Right cardiac atrium (tissue), 5 donors: ENCODE data around the gene HOXD13. TPM values are rescaled to one million over a fixed set of nuclear protein-coding genes. Genes with fewer than 3 reads are reported as not detected.

Experiments
- ATAC-seq, 2 donors: fragments of 200-7000 bp; cut with Tn5 transposase; one replicate each; pipeline versions ENCODE4 v1.8.0 to v1.9.1; 2020; ENCODE audit warnings: moderate library complexity in 2 of 2, mild to moderate bottlenecking in 1 of 2
- DNase-seq, 3 donors: peaks; one replicate each; pipeline ENCODE4 v3.0.0-alpha.2; 2020
- H3K27ac ChIP-seq: one replicate; pipeline ENCODE4 v1.5.1; 2013; ENCODE audit warnings: mild to moderate bottlenecking, low read length, control low read depth, moderate library complexity
- H3K27me3 ChIP-seq: one replicate; pipeline ENCODE4 v1.6.1; 2013; ENCODE audit not compliant: control insufficient read depth, insufficient read depth
- H3K4me1 ChIP-seq: one replicate; pipeline ENCODE4 v1.6.1; 2013; ENCODE audit warnings: low read length; ENCODE audit not compliant: control insufficient read depth, insufficient read depth
- H3K4me3 ChIP-seq: one replicate; pipeline ENCODE4 v1.5.1; 2013; ENCODE audit warnings: low read length, control low read depth
- H3K9me3 ChIP-seq: one replicate; pipeline ENCODE4 v1.6.1; 2013; ENCODE audit warnings: low read length; ENCODE audit not compliant: control insufficient read depth
- WGBS: extraction: QIAGEN DNeasy Blood & Tissue Kit; methylation state at CpG from one replicate; pipeline ENCODE4 v1.1.7; 2013; 5-methylcytosine and 5-hydroxymethylcytosine counted together
- intact Hi-C, 4 donors: fragments of 100-400 bp; cut with DNase I; formaldehyde crosslinking; loops; one replicate each; pipeline versions ENCODE4 v1.11.0 to v1.14.0; 2022 to 2023
- polyA plus RNA-seq: library from polyadenylated mRNA; stranded (reverse); fragments of 200-250 nt; gene quantifications from one replicate; pipeline ENCODE4 v1.2.3, GENCODE V29; 2013
- total RNA-seq, 4 donors: library from RNA; stranded (reverse); fragmentation: NEBNext Ultra II Directional; extraction: Animal tissue kit (Norgen Biotek cat#: 25700); gene quantifications; one replicate each; pipeline ENCODE4 v1.2.1, GENCODE V29; 2021
- donor health status: healthy with polysubstance abuse.
- donor health status: DM: no; HTN: yes; CAD: no.
- donor health status: DM: no; HTN: no; CAD: no.
- donor health status: DM: no; HTN: yes; CAD: no; lungs with severe emphysema.
- donor health status: DM: yes; HTN: yes; CAD: no.

The HOXD13 gene
- total and polyA plus RNA-seq, 5 donors: not detected

DNA sequence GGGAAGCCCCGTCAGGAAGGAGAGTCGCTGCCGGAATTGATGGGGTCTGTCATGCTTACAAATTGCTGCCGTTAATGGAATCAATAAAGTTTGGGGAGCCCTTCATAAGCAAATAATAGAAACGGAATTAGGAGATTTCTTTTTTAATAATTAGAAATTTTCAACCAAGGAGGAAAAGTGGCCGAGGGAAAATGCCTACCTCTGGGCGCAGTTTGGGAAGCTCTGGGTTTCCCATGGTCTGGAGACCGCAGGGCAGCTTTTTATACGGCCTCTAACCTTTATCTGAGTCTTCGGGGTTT, 10.0 kb upstream of the HOXD13 start:
- Histone ChIP-seq H3K27ac (no peak overlapping the region), H3K4me1 (peaks cover 2% of the 10 kb centered on the region), H3K9me3 (no peaks in the 10 kb centered on the region), H3K4me3 (no peak overlapping the region), H3K27me3 (no peaks in the 10 kb centered on the region)
- no peak for DNase-seq
- 6% methylated on average over 10 of the region's 10 CpGs for WGBS
- intact Hi-C loops: no loop called here
- ATAC-seq: no peak

DNA sequence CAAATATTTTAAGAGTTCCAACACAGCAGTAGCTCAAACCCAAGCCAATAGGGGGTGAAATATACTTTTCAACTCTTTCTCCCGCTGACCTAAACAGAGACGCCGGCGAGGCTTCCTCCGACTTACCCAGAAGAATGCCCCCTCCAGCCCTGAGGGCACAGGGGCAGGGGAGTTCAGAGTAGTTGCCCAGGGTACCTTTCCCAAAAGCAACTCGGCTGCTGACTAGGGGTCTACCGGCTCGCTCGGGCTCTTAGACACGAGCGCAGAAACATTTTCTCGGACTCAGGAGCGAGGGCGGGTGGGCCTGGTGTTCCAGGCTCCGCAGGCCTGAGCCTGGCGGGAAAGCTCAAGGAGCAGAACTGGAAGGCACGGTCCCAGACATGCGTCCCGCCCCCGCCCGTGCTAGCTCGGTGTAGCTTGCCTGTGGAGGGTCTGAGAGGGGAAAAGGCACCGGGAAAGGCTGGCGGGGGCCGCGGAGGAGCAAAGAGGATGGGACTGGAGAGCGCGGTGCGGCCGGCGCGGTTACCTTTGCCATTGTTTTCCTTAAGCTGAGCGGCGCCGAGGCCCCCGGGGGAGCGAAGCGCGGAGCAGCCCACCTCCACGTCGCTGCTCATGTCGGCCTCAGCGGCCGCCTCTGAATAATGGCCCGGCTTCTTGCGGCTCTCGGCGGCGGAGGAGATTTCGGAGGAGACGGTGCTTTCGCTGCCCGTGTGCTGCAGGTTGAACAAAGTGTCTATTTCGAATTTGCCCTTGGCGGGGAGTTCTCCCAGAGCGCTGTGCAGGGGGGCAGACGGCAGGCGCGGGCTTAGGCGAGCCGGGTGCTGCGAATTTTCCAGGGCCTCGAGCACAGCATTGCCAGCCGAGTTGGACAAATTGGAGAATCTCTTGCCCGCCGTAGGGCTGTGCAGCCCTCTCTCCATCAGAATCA, 9.4 kb upstream of the HOXD13 start:
- peaks cover 2% of the 10 kb centered on the region for H3K4me1 ChIP-seq
- ATAC-seq (no peak), DNase-seq (no peak)
- H3K4me3 ChIP-seq: no peak overlapping the region
- H3K27ac ChIP-seq: no peak overlapping the region
- H3K9me3 ChIP-seq: no peaks in the 10 kb centered on the region
- no peaks in the 10 kb centered on the region for H3K27me3 ChIP-seq
- 4% methylated on average over 66 of the region's 66 CpGs for WGBS
- intact Hi-C loops: no loop called here

DNA sequence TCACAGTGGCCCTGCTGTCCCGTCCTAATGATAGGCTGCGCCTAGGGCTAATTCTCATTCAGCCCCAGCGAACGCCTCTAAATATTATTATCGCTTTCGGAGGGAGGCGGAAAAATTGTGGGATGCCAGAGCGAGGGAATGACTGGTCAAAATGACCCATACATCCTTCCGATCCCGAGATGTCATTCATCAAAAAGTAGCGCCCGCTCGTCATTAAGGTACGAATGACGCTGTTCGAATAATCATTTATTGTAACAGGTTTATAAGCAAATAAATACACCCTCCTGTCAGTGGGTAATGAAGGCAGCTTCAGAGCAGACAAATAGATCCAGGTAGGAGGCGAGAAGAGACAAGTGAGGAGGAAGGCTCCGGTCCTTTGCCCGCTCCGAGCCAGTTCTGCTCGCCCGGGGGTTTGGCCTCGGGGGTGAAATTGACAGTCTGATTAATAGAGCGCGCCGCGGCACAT, 8.7 kb upstream of the HOXD13 start, which contains the start of gene EVX2:
TSS of gene EVX2 (minus strand) at position 167 of the 466 bp plus-strand sequence. CDS start 186 bp downstream, outside the sequence.
- Histone ChIP-seq H3K9me3 (no peaks in the 10 kb centered on the region), H3K4me1 (peaks cover 2% of the 10 kb centered on the region), H3K27ac (no peak within 1 kb of the TSS), H3K27me3 (no peaks in the 10 kb centered on the region), H3K4me3 (no peak within 1 kb of the TSS)
- intact Hi-C loops: no loop called here
- ATAC-seq (no peak), DNase-seq (no peak)
- WGBS: 10% methylated on average over 27 of the region's 27 CpGs

DNA sequence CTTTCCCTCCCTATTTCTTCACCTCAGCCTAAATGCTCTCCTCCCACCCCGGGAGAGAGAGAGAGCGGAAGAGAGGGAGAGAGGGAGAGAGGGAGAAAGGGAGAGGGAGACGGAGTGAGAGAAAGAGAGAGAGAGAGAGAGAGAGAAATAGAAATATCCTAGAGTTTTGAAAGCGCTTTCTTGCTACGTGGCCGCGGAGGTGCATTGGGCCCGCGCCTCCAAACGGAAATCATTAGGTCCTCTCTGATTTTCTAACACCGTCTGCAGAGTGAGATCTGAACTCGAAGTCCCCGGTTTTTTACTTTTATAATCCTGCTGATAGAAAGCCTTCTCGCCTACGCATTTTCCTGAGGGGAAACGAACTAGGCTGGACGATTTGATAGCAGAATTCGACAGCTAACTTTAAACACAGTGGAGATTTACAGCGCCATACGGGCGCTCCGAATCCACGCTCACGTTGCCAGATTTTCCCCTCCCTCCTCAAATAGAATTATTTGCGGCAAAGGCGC, 7.9 kb upstream of the HOXD13 start:
- Histone ChIP-seq H3K4me3 (no peak overlapping the region), H3K4me1 (no peaks in the 10 kb centered on the region), H3K27ac (no peak overlapping the region), H3K27me3 (no peaks in the 10 kb centered on the region), H3K9me3 (no peaks in the 10 kb centered on the region)
- WGBS: 3% methylated on average over 26 of the region's 26 CpGs
- ATAC-seq (no peak), DNase-seq (no peak)
- intact Hi-C loops: loop anchor here in 1 of 4 donors (5.0 kb wide), 2 partner anchors 397 to 722 kb away; no protein-coding TSS in a partner anchor

DNA sequence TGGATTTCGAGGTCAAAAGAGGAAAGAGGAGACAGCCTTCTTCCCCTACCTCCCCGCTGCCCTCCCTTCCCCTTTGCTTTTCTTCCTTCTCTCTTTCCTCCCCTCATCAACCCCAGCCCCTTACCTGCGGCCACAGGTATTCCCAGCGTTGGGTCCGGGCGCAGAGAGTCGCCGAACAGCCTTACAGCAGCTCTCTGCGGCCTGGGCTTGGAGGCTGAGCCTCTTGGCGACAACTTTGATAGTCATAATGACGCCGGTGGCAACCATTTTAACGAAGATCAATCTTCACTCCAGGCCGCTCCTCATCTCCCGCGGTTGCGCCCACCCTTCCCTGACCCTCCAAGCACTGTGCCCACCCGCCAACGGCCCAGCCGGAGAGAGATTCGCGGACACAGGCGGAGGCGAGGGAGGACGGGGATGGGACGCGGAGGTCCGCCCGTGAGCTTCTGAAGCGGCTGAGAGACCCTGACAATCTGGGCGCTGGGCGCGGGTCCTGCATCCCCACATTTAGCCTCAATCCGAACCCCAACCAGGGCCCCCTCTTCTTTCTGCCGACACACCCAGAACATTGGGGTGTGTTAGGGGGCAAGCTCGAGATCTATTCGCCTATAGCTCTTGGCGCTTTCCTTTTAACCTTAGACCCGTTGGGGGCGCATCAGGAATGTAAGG, 7.3 kb upstream of the HOXD13 start:
- intact Hi-C loops: loop anchor here in 1 of 4 donors (5.0 kb wide), 2 partner anchors 398 to 723 kb away; no protein-coding TSS in a partner anchor
- 6% methylated on average over 40 of the region's 40 CpGs for WGBS
- Histone ChIP-seq H3K27ac (no peak overlapping the region), H3K9me3 (no peaks in the 10 kb centered on the region), H3K4me1 (no peaks in the 10 kb centered on the region), H3K4me3 (no peak overlapping the region), H3K27me3 (peaks cover 3% of the 10 kb centered on the region)
- no peak for DNase-seq
- ATAC-seq: no peak

DNA sequence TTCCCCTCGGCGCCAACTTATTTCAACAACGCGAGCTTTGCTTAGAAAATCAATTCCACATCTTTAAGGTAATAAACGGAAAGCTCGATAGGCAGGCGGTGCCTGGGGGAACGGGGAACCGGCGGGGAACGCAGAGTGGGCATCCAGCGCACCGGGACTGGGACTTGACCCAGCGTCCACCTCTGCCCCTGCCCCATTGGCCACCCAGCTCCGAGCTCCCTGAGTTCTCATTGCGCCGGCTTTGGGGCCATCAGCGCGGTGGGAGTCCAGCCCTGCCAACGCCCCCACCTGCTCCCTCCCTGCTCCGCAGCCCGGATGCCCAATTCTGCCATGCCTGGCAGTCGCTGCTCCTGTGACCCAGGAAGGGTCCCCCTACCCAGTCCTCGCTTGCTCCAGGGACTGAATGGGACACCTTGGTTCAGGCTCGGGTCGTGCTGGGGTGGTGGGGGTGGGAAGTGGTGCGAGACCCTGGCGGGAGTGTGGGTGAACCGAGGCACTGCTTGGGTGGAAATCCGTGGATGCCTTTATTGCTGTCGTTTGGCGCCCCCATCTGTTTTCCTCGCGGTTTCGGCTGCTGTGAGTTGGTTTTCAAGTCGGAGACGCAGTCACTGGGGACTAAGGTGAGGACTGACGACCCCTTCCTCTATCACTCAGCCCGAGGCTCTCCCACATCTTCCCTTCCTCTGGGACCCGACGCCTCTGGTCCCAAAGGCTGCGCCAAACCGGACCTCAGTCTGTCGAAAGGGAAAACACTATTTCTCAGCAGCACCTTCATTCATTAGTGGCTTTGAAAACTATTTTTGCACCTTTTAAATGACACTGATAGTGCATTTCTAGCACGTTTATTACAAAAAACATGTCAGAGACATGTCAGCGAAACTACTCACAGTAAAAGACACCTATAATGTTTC, 6.4 kb upstream of the HOXD13 start:
- intact Hi-C loops: loop anchor here in 1 of 4 donors (5.0 kb wide), 2 partner anchors 399 to 724 kb away; no protein-coding TSS in a partner anchor
- DNase-seq (no peak), ATAC-seq (peak in 1 of 2 donors; percentile 25)
- WGBS: 2% methylated on average over 46 of the region's 46 CpGs
- Histone ChIP-seq H3K27ac (no peak overlapping the region), H3K4me3 (no peak overlapping the region), H3K4me1 (no peaks in the 10 kb centered on the region), H3K9me3 (no peaks in the 10 kb centered on the region), H3K27me3 (peaks cover 4% of the 10 kb centered on the region)

DNA sequence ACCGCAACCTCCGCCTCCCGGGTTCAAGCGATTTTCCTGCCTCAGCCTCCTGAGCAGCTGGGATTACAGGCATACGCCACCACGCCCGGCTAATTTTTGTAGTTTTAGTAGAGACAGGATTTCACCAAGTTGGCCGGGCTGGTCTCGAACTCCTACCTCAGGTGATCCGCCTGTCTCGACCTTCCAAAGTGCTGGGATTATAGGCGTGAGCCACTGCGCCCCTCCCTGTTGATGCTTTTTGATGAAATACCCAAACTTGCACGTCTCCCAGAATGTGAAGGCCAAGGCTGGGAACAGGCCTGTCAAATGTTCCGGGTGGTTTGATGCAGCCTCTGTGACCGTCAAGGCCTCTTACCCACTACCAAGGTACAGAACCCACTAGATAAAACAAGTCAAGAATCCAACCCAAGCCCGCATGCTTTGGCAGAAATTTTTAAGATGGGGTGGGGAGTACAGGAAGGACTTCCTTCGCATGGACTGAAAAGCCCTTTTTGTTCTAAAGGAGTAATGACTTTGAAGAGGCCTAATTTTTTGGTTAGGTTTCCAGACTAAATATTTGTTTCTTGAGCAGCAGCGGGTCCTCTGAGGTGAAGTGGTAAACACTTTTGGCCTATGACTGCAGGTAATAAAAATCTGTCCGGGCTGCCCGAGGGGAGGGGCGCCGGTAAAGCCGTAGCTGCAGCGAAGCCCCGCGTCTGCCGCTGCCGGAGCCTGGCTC, 5.0 kb upstream of the HOXD13 start:
- 33% methylated on average over 29 of the region's 29 CpGs for WGBS
- no peak overlapping the region for H3K4me3 ChIP-seq
- H3K27me3 ChIP-seq: peaks cover 5% of the 10 kb centered on the region
- intact Hi-C loops: loop anchor here in 2 of 4 donors (2.0 to 5.0 kb wide), 3 partner anchors 399 to 725 kb away; no protein-coding TSS in a partner anchor
- H3K9me3 ChIP-seq: no peaks in the 10 kb centered on the region
- H3K27ac ChIP-seq: no peak overlapping the region
- no peak for DNase-seq
- no peak for ATAC-seq
- H3K4me1 ChIP-seq: no peaks in the 10 kb centered on the region

GRCh38 chr2:176088048-176088936, 4.2 kb upstream of the HOXD13 start:
- DNase-seq: peak; percentile 58 to 80 (median 79)
- intact Hi-C loops: loop anchor here in 2 of 4 donors (2.0 to 5.0 kb wide), 3 partner anchors 399 to 726 kb away; no protein-coding TSS in a partner anchor
- WGBS: 4% methylated on average over 49 of the region's 49 CpGs
- Histone ChIP-seq H3K4me3 (peak overlapping the region; percentile 8), H3K4me1 (peaks cover 3% of the 10 kb centered on the region), H3K9me3 (no peaks in the 10 kb centered on the region), H3K27ac (no peak overlapping the region), H3K27me3 (peaks cover 5% of the 10 kb centered on the region)
- ATAC-seq: peak; percentile 81 to 82
